Neural progenitor cell (in vitro differentiated cells): ENCODE results near the gene LPCAT4.
"Not testable (repeated sequence)": the region's sequence is repeated elsewhere in the genome, so short reads cannot be mapped to it uniquely, and the experiment has no call there.

Experiments used
- CTCF ChIP-seq: fragments of 200-600 bp; sonication (generic); IDR thresholded peaks from 2 replicates; pipeline ENCODE4 v1.5.1; 2017; ENCODE audit warnings: antibody characterized with exemption, mild to moderate bottlenecking
- EZH2phosphoT487 ChIP-seq: fragments of 200-600 bp; sonication (generic); IDR thresholded peaks from 2 replicates; pipeline ENCODE4 v1.6.1; 2017; ENCODE audit warnings: antibody characterized with exemption

- TF ChIP-seq CTCF, EZH2phosphoT487: not testable (repeated sequence)
These were observed 22.6 kb upstream of the LPCAT4 start for GRCh38 chr15:34389594-34390086.
